HG02938 (cell line): ENCODE measurements around the gene CMTR2.
"Not testable (repeated sequence)": the region's sequence is repeated elsewhere in the genome, so short reads cannot be mapped to it uniquely, and the experiment has no call there.

ENCODE experiments used
- ATAC-seq: cut with Tn5 transposase; IDR thresholded peaks from one replicate; pipeline ENCODE4 v1.9.1; 2021; ENCODE audit warnings: mild to moderate bottlenecking, moderate library complexity; ENCODE audit not compliant: unreplicated experiment

Gene CMTR2

GRCh38 chr16:71288890-71289731 lies at the start of gene CMTR2:
CMTR2 (minus strand) TSS chr16:71289402; CDS start chr16:71285920, 3,482 bp downstream.
- peak; percentile 77 for ATAC-seq

DNA sequence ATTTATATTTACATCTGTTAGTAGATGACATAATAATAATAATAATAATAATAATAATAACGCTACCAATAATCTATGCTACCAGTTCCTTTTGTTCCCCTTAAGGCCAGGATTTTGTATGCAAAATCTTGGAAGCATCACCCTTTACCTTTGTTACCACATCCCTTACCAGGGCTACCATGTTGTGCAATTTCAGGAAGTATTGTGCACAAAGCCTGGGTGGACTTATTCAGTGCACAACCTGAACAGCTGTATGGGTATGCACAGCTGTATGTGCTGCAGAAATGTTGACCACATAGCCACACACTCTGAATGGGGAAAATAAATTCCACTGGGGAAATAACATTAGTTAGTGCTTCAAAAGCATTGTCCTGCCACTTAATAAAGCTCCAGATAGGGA lies 49.4 kb upstream of the CMTR2 start:
- ATAC-seq = no peak

- ATAC-seq = no peak
Observed at GRCh38 chr16:71338193-71338592, 49.0 kb upstream of the CMTR2 start.

DNA sequence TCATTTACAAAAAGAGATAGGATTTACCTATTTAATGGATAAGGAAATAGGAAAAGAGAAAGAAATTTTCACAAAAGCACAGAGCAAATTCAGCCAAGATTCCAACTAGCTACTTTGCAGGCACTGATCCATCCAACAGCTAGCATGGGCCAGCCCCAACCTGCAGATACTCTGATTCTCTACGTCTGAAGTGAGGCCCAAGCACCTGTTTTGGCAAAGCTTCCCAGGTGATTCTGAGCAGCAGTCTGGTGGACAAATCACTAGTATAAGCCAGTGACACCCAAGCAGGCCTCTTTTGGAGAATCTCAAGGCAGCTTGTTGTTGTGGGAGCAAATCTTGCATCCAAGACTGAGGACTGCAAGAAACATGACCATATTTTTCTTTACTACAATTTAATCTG lies 48.4 kb upstream of the CMTR2 start:
- no peak for ATAC-seq

DNA sequence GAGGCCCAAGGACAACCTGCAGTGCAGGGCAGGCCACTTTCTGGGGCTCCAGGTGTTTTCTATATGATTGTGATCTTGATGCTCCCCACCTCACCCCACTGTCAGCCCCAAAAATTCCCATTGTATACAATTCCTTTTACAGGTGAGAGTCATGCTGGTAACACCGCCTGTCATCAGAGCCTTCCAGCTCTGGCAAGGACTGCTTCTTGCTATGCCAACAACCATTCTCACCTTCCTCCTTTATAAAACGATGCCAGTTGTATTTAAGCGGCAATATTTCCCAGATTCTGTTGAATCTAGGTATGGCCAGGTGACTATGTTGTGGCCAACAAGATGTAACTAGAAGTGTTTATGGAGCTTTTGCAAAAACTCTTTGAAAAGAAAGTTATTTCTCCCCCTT lies 38.9 kb upstream of the CMTR2 start:
- no peak for ATAC-seq

DNA sequence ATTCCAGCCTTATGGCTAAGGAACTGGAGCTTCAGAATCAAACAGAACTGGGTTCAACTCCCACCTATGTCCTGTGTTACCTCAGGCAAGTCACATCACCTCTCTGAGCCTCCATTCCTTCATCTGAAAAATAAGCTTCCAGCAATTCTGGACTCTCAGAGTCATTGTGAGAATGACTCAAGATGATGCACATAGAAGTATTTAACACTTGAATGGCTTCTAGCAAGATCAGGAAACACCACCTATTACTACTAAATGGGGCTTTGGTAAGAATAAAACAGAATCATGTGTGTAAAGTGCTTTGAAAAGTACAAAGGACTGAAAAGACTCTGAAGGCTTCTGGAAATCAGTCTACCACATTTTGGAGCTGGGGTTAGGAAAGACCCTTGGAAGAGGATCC lies 38.5 kb upstream of the CMTR2 start:
- ATAC-seq = no peak

DNA sequence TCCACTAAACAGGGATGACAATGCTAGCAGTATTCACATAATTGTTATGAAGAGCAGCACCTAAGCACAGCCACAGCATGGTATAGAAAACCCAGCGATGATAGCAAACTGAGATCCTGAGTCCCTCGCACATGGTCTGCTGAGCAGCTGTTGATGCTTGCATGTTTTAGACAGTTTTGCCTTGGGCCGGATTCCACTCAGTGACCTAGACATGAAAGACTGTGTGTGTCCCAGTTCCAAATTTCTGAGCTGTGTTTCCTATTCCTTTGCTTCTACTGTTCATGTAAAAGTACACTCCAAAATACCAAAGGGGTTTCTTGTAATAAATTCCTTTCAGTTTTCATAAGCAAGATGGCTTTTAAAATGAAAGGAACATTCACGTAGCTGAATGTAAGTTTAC lies 30.8 kb upstream of the CMTR2 start:
- ATAC-seq = no peak

DNA sequence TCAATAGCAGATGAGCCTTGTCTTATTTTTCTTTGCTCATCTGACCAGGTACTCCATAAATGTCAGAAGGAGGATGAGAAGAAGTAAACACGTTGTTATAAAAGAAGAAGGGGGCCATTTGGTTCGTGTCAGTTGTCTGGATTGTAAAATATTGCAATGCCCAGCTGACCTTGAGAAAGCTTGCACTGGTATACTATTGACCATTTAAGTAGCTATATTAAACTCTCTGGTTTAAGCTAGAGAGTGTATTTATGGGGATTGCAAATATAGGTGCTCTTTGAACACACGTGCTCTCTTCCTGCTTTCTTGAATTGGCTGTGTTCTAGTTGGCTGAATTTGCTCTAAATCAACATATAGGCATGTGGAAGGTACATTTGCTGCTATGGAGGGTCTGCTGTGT lies 26.1 kb upstream of the CMTR2 start:
- ATAC-seq = no peak

DNA sequence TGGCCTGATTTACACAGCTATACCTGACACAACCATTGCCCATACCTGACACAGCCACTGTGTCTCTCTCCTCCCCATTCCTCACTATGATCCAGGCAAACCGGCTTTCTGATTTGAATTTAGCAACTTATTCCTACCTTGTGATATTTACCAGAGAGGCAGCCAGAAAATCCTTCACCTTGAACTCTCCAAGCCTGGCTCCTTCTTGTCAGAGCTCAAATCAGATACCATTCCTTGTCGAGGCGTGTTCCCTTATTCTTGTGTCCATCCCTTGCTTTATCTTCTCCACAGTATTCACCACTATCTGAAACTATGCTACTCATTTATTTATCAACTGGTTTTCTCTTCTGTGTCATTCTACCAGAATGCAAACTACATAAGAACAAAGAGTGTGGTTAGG lies 24.4 kb upstream of the CMTR2 start:
- ATAC-seq = not testable (repeated sequence)

- no peak for ATAC-seq
Observed at GRCh38 chr16:71311553-71312158, 22.5 kb upstream of the CMTR2 start.

DNA sequence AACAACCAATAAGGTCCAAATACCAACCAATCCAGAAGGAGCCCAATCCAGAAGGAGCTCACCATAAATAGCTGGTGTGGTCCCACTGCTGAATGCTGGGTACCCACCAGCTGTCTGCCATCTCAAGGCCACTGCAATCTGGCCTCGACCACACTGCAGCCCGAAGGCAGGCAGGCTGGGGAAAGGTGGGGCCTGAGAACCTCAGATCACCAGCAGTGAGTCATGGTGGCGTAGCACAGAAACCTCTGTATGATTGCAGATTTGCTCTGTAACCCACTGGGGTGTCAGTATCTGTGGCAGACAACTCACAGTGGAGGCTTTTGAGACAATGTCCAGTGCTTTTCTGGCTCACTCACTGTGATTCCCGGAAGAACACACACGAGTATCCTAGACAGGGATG lies 14.7 kb upstream of the CMTR2 start:
- ATAC-seq = no peak

- no peak for ATAC-seq
Observed at GRCh38 chr16:71297341-71297634, 8.1 kb upstream of the CMTR2 start.

GRCh38 chr16:71296584-71297340 lies 7.6 kb upstream of the CMTR2 start:
- ATAC-seq = no peak

DNA sequence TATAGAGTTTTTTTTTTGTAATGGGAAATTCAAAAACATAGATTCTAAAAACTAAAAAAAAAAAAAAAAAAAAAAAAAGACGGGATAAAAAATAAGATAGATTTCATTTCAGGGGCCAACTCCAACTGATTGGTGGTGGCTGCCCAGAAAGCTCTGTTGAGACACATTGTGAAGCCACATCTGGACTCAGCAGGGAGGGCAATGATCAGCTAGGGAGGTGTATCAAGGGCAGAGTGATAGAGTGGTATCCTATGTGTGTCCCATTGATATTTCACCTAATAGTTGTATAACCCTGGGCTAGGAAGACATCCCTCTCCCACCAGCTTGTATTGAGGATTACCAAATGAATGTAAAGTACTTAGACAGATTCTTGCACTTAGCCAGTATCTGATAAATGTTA lies 6.7 kb upstream of the CMTR2 start:
- no peak for ATAC-seq

DNA sequence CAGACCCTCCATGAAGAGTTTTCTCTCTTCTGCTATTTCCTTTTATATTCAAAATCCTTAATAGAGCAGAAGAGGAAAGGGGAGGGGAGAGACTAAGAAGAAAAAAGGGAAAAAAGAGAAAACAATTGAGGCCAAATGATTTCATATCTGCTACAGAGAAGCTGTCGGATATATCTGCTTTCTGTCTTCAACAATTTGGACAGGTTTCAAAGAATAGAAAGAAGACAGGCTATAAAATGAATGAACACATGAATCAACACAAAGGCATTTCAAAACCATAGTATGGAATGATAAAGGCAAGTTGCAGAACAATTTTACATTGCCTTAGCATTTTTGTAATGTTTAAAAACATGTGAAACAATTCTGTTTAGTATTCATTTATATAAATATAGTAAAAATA lies 4.7 kb upstream of the CMTR2 start:
- ATAC-seq = no peak

DNA sequence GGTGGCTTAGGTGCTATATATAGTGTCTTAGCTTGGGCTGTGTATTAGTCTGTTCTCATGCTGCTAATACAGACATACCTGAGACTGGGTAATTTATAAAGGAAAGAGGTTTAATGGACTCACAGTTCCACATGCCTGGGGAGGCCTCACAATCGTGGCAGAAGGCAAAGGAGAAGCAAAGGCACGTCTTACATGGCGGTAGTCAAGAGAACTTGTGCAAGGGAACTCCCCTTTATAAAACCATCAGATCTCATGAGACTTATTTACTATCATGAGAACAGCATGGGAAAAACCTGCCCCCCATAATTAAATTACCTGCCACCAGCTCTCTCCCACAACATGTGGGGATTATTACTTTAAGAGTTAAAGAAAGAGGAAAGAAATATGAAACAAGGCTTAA lies 2.9 kb upstream of the CMTR2 start:
- ATAC-seq = not testable (repeated sequence)

GRCh38 chr16:71289732-71290062 lies 495 bp upstream of the CMTR2 start:
- ATAC-seq = no peak

DNA sequence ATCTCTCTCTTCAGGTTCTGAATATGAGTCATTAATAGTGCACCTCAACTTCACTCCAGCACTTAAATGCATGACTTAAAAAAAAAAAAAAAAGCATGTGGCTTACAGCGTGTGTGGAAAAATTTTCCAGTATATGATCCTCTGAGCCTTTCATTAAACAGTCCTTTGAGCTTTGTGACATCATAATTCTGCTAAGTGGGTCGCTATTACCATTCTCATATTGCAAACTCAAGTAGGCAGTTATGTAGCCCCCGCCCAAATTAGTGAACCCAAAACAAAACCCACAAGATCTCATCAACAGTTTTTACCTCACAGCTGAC lies 672 bp downstream of the CMTR2 start:
- ATAC-seq = no peak

- ATAC-seq = no peak
Observed at GRCh38 chr16:71287911-71288310, 1.3 kb downstream of the CMTR2 start.

DNA sequence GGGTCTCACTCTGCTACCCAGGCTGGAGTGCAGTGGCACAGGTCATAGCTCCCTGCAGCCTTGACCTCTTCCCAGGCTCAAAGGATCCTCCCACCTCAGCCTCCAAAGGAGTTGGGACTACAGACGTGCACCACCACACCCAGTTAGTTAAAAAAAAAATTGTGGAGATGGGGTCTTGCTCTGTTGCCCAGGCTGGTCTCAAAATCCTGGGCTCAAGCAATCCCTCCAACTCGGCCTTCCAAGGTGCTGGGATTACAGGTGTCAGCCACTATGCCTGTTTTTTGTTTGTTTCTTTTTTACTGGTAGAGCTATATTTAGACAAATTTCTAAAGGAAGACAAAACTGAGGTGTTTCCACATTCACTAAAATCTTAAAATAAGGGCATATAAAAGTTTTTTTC lies 1.7 kb downstream of the CMTR2 start:
- ATAC-seq = no peak

DNA sequence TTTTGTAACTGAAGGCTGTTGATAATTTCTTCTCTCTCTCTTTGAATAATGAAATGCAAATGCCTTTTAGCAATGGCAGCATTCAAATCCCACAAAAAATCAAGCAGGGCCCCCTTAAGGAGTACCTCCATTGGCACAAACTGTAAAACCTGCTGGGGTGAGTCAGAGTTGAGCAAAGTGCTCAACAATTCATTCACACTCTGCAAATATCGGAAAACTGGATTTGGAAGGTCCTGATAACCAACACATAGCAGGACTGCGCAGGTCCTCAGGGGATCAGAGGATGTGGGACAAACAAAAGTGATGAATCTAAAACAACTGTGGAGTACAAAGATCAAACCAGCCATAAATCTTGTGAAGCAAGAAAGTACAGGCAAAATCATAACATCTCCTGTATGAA lies 5.6 kb downstream of the CMTR2 start:
- ATAC-seq = no peak

GRCh38 chr16:71282943-71283342 lies 6.3 kb downstream of the CMTR2 start:
- no peak for ATAC-seq
